GM23338 (cell line): ENCODE results near the gene ARL6IP4. TPM values are rescaled to one million over a fixed set of nuclear protein-coding genes. Genes with fewer than 3 reads are reported as not detected.

Experiments
- ATAC-seq: fragments of 200-7000 bp; cut with Tn5 transposase; 3 replicates; pipeline ENCODE4 v1.9.1; 2020
- DNase-seq: peaks from one replicate; pipeline ENCODE4 v3.0.0-alpha.2; 2015; ENCODE audit warnings: low spot score
- H2AFZ ChIP-seq: fragments of 200-600 bp; sonication (generic); 2 replicates; pipeline ENCODE4 v1.8.0; 2016; ENCODE audit warnings: antibody characterized with exemption, mild to moderate bottlenecking, moderate library complexity
- H3F3A ChIP-seq: fragments of 200-600 bp; sonication (generic); replicated peaks from 2 replicates; pipeline ENCODE4 v1.8.0; 2017; ENCODE audit warnings: antibody characterized with exemption, mixed run types, low read depth
- H3K27ac ChIP-seq: fragments of 200-600 bp; sonication (generic); 2 replicates; pipeline ENCODE4 v1.6.1; 2016; ENCODE audit warnings: low read depth
- H3K27me3 ChIP-seq: fragments of 200-600 bp; sonication (generic); 2 replicates; pipeline ENCODE4 v1.8.0; 2016; ENCODE audit warnings: mild to moderate bottlenecking, mixed run types, moderate library complexity; ENCODE audit not compliant: insufficient read depth
- H3K36me3 ChIP-seq: fragments of 200-600 bp; sonication (generic); 2 replicates; pipeline ENCODE4 v1.8.0; 2016; ENCODE audit warnings: mild to moderate bottlenecking; ENCODE audit not compliant: insufficient read depth
- H3K4me1 ChIP-seq: fragments of 200-600 bp; sonication (generic); 2 replicates; pipeline ENCODE4 v1.8.0; 2016; ENCODE audit warnings: mild to moderate bottlenecking, moderate library complexity; ENCODE audit not compliant: insufficient read depth
- H3K4me2 ChIP-seq: fragments of 200-600 bp; sonication (generic); 2 replicates; pipeline ENCODE4 v1.7.1; 2017; ENCODE audit warnings: mixed run types
- H3K4me3 ChIP-seq: fragments of 200-600 bp; sonication (generic); 2 replicates; pipeline ENCODE4 v1.6.1; 2016; ENCODE audit warnings: mixed run types
- H3K79me2 ChIP-seq: fragments of 200-600 bp; sonication (generic); replicated peaks from 2 replicates; pipeline ENCODE4 v1.8.0; 2017; ENCODE audit warnings: mild to moderate bottlenecking; ENCODE audit not compliant: insufficient read depth
- H3K9me2 ChIP-seq: fragments of 200-600 bp; sonication (generic); 2 replicates; pipeline ENCODE4 v1.8.0; 2017; ENCODE audit not compliant: insufficient read depth
- H4K20me1 ChIP-seq: fragments of 200-600 bp; sonication (generic); replicated peaks from 2 replicates; pipeline ENCODE4 v1.8.0; 2017; ENCODE audit warnings: mild to moderate bottlenecking; ENCODE audit not compliant: insufficient read depth
- H3K27ac Mint-ChIP-seq: 2 replicates; pipeline ENCODE4 v1.8.0; 2020; ENCODE audit warnings: inconsistent platforms, mild to moderate bottlenecking, moderate library complexity, mixed read lengths
- H3K27me3 Mint-ChIP-seq: 3 replicates; pipeline ENCODE4 v1.8.0; 2022; ENCODE audit warnings: low read depth, mild to moderate bottlenecking, moderate library complexity, mixed read lengths, inconsistent platforms; ENCODE audit not compliant: insufficient read depth, poor library complexity
- H3K36me3 Mint-ChIP-seq: 3 replicates; pipeline ENCODE4 v1.8.0; 2021; ENCODE audit warnings: low read depth, mild to moderate bottlenecking, inconsistent platforms, moderate library complexity, mixed read lengths
- H3K4me1 Mint-ChIP-seq: 3 replicates; pipeline ENCODE4 v1.8.0; 2020; ENCODE audit warnings: mild to moderate bottlenecking, inconsistent platforms, mixed read lengths
- H3K4me3 Mint-ChIP-seq: 3 replicates; pipeline ENCODE4 v1.8.0; 2021; ENCODE audit warnings: moderate library complexity, mild to moderate bottlenecking, inconsistent platforms, mixed read lengths
- H3K9me3 Mint-ChIP-seq: 3 replicates; pipeline ENCODE4 v1.8.0; 2020; ENCODE audit warnings: moderate library complexity, mild to moderate bottlenecking, inconsistent platforms, mixed read lengths
- CREB1 ChIP-seq: fragments of 250-450 bp; sonication (Bioruptor Pico); IDR thresholded peaks from 2 replicates; pipeline ENCODE4 v1.5.0; 2020; ENCODE audit warnings: low read depth, mild to moderate bottlenecking, moderate library complexity
- ETS1 ChIP-seq: IDR thresholded peaks from 2 replicates; pipeline ENCODE4 v1.6.1; 2016; ENCODE audit warnings: antibody characterized with exemption
- EZH2 ChIP-seq: fragments of 200-600 bp; sonication (generic); IDR thresholded peaks from one replicate; pipeline ENCODE4 v1.8.0; 2017; ENCODE audit warnings: antibody characterized with exemption, mild to moderate bottlenecking, low read depth; ENCODE audit not compliant: unreplicated experiment
- EZH2phosphoT487 ChIP-seq: fragments of 200-600 bp; sonication (generic); IDR thresholded peaks from one replicate; pipeline ENCODE4 v1.8.1; 2018; ENCODE audit warnings: antibody characterized with exemption; ENCODE audit not compliant: unreplicated experiment
- JUNB ChIP-seq: IDR thresholded peaks from one replicate; pipeline ENCODE4 v1.6.1; 2016; ENCODE audit warnings: antibody characterized with exemption; ENCODE audit not compliant: unreplicated experiment
- NANOG ChIP-seq: IDR thresholded peaks from 2 replicates; pipeline ENCODE4 v1.6.1; 2016; ENCODE audit warnings: antibody characterized with exemption, borderline replicate concordance
- POLR2AphosphoS5 ChIP-seq: IDR thresholded peaks from 2 replicates; pipeline ENCODE4 v1.6.1; 2016; ENCODE audit warnings: antibody characterized with exemption, low read depth
- STAT1 ChIP-seq: IDR thresholded peaks from one replicate; pipeline ENCODE4 v1.6.1; 2016; ENCODE audit warnings: antibody characterized with exemption; ENCODE audit not compliant: unreplicated experiment
- ZNF114 ChIP-seq: fragments of 250-450 bp; sonication (Bioruptor Pico); IDR thresholded peaks from 2 replicates; pipeline ENCODE4 v1.5.0; 2020; ENCODE audit warnings: mild to moderate bottlenecking, moderate library complexity
- ZNF331 ChIP-seq: fragments of 250-450 bp; sonication (Bioruptor Pico); IDR thresholded peaks from 2 replicates; pipeline ENCODE4 v1.5.0; 2020; ENCODE audit warnings: low read depth, mild to moderate bottlenecking, moderate library complexity
- ZNF462 ChIP-seq: fragments of 250-450 bp; sonication (Bioruptor Pico); IDR thresholded peaks from 2 replicates; pipeline ENCODE4 v1.5.0; 2020; ENCODE audit warnings: mild to moderate bottlenecking, moderate library complexity
- polyA plus RNA-seq: library from polyadenylated mRNA; unstranded; fragments of >200 nt; fragmentation: Nextera tagmentation; extraction: Ambion mirVana; gene quantifications from 2 replicates; pipeline ENCODE4 v1.2.1, GENCODE V29; 2016
- total RNA-seq: library from RNA; depleted of rRNA; stranded (reverse); fragments of >200 nt; shearing (Covaris generic); gene quantifications from 2 replicates; pipeline ENCODE4 v1.2.3, GENCODE V29; 2014
- TF ChIP-seq, protein P1 (sequence below), 2 experiments: fragments of 200-600 bp in 1 of 2; sonication (generic) in 1 of 2; conservative IDR thresholded peaks; 2 replicates each; pipeline versions ENCODE4 v1.5.1 to v1.6.1; 2016 to 2017; ENCODE audit warnings: antibody characterized with exemption in 2 of 2, low read depth in 2 of 2, mild to moderate bottlenecking in 2 of 2, moderate library complexity in 1 of 2
- TF ChIP-seq, protein P2 (sequence below): IDR thresholded peaks from one replicate; pipeline ENCODE4 v1.6.1; 2018; ENCODE audit warnings: antibody characterized with exemption; ENCODE audit not compliant: unreplicated experiment

The ARL6IP4 gene
- total and polyA plus RNA-seq, 2 experiments from 2014 or later = 85.5 to 169 TPM

GRCh38 chr12:122999196-122999946 lies 18.9 kb downstream of the ARL6IP4 start:
- ATAC-seq = no peak
- H3K4me2 ChIP-seq = no peak overlapping the region
- Mint-ChIP-seq H3K4me1 (no peaks in the 10 kb centered on the region; the same call in 2 of the 3 replicates), H3K4me3 (no peak overlapping the region), H3K36me3 (no peaks in the 10 kb centered on the region), H3K9me3 (no peaks in the 10 kb centered on the region; the same call in 2 of the 3 replicates), H3K27me3 (peaks cover 13% of the 10 kb centered on the region), H3K27ac (no peak overlapping the region)
- H3K36me3 ChIP-seq = no peaks in the 10 kb centered on the region
- no peaks in the 10 kb centered on the region for H3F3A ChIP-seq
- H2AFZ ChIP-seq = no peak overlapping the region
- H3K4me3 ChIP-seq = no peak overlapping the region
- H3K27ac ChIP-seq = no peak overlapping the region
- no peaks in the 10 kb centered on the region for H3K9me2 ChIP-seq
- no peak for DNase-seq
- TF ChIP-seq STAT1 = no peak
- TF ChIP-seq CREB1 (CRISPR knock-in tag) = no peak
- no peak for TF ChIP-seq JUNB
- TF ChIP-seq NANOG = no peak
- no peak for TF ChIP-seq ZNF462 (CRISPR knock-in tag)
- no peak for TF ChIP-seq ZNF114
- TF ChIP-seq ETS1 = no peak
- TF ChIP-seq EZH2 = no peak
- no peak for TF ChIP-seq EZH2phosphoT487
- TF ChIP-seq, protein P1, sequence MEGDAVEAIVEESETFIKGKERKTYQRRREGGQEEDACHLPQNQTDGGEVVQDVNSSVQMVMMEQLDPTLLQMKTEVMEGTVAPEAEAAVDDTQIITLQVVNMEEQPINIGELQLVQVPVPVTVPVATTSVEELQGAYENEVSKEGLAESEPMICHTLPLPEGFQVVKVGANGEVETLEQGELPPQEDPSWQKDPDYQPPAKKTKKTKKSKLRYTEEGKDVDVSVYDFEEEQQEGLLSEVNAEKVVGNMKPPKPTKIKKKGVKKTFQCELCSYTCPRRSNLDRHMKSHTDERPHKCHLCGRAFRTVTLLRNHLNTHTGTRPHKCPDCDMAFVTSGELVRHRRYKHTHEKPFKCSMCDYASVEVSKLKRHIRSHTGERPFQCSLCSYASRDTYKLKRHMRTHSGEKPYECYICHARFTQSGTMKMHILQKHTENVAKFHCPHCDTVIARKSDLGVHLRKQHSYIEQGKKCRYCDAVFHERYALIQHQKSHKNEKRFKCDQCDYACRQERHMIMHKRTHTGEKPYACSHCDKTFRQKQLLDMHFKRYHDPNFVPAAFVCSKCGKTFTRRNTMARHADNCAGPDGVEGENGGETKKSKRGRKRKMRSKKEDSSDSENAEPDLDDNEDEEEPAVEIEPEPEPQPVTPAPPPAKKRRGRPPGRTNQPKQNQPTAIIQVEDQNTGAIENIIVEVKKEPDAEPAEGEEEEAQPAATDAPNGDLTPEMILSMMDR (conservative IDR thresholded peaks at IDR 0.05; ENCODE audit: low read depth in 2 of 2) = no peak
- TF ChIP-seq POLR2AphosphoS5 = no peak
- TF ChIP-seq ZNF331 (CRISPR knock-in tag) = no peak
- TF ChIP-seq, protein P2, sequence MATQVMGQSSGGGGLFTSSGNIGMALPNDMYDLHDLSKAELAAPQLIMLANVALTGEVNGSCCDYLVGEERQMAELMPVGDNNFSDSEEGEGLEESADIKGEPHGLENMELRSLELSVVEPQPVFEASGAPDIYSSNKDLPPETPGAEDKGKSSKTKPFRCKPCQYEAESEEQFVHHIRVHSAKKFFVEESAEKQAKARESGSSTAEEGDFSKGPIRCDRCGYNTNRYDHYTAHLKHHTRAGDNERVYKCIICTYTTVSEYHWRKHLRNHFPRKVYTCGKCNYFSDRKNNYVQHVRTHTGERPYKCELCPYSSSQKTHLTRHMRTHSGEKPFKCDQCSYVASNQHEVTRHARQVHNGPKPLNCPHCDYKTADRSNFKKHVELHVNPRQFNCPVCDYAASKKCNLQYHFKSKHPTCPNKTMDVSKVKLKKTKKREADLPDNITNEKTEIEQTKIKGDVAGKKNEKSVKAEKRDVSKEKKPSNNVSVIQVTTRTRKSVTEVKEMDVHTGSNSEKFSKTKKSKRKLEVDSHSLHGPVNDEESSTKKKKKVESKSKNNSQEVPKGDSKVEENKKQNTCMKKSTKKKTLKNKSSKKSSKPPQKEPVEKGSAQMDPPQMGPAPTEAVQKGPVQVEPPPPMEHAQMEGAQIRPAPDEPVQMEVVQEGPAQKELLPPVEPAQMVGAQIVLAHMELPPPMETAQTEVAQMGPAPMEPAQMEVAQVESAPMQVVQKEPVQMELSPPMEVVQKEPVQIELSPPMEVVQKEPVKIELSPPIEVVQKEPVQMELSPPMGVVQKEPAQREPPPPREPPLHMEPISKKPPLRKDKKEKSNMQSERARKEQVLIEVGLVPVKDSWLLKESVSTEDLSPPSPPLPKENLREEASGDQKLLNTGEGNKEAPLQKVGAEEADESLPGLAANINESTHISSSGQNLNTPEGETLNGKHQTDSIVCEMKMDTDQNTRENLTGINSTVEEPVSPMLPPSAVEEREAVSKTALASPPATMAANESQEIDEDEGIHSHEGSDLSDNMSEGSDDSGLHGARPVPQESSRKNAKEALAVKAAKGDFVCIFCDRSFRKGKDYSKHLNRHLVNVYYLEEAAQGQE = no peak
- H4K20me1 ChIP-seq = no peaks in the 10 kb centered on the region
- no peaks in the 10 kb centered on the region for H3K4me1 ChIP-seq
- no peaks in the 10 kb centered on the region for H3K79me2 ChIP-seq
- no peaks in the 10 kb centered on the region for H3K27me3 ChIP-seq
